Testis (tissue), 2 donors: ENCODE results near the gene GALNT7.

Experiments
- CTCF ChIP-seq, 3 experiments: fragments of 450-650 bp in 2 of 3; fragments of 200-600 bp in 1 of 3; sonication (generic) in 1 of 3; IDR thresholded peaks; one replicate each; pipeline ENCODE4 v1.5.1; 2016 to 2019; ENCODE audit warnings: antibody characterized with exemption in 3 of 3, mild to moderate bottlenecking in 2 of 3, moderate library complexity in 1 of 3
- POLR2A ChIP-seq: fragments of 450-650 bp; IDR thresholded peaks from one replicate; pipeline ENCODE4 v1.6.1; 2017; ENCODE audit warnings: antibody characterized with exemption, mild to moderate bottlenecking, moderate library complexity

- TF ChIP-seq CTCF (IDR thresholded peaks at IDR 0.05) (no peak), POLR2A (no peak)
Observed at GRCh38 chr4:173159791-173160190, 8.8 kb upstream of the GALNT7 start.
